ENCODE measurements around the gene VSNL1.
A peak's percentile ranks its signal among the peaks of the same experiment; 100 is the strongest.

VSNL1 gene

DNA sequence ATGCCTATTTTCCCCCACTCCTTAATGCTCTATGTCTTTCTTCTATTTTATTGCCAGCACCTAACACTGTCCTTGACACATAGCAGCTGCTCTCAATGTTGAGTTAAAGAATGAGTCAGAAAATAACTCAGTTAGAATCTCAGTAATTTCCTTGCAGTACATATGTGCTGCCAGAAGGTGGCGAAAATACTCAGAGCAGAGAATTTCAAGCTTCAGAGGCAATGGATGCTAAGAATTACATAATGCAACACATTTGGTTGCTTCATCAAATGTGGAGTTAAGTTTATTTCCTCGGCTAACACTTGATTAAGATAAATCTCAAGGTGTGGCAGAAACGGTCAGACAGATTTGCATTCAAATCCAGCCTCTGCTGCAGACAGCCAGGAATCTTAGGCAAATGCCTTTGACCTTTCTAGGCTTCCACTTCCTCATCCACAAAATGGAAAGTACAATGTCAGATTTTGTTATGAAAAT, 105.6 kb downstream of the VSNL1 start:
- Mint-ChIP-seq H3K4me1 (peaks cover 23% of the 10 kb centered on the region), H3K4me3 (no peak overlapping the region), H3K27me3 (ENCODE audit: low read depth) (no peaks in the 10 kb centered on the region), H3K27ac (peak overlapping the region in 2 of 3 experiments; percentile 2 to 8), H3K36me3 (ENCODE audit: low read depth) (peaks cover 8% of the 10 kb centered on the region), H3K9me3 (no peaks in the 10 kb centered on the region)
- TF ChIP-seq, protein P1, sequence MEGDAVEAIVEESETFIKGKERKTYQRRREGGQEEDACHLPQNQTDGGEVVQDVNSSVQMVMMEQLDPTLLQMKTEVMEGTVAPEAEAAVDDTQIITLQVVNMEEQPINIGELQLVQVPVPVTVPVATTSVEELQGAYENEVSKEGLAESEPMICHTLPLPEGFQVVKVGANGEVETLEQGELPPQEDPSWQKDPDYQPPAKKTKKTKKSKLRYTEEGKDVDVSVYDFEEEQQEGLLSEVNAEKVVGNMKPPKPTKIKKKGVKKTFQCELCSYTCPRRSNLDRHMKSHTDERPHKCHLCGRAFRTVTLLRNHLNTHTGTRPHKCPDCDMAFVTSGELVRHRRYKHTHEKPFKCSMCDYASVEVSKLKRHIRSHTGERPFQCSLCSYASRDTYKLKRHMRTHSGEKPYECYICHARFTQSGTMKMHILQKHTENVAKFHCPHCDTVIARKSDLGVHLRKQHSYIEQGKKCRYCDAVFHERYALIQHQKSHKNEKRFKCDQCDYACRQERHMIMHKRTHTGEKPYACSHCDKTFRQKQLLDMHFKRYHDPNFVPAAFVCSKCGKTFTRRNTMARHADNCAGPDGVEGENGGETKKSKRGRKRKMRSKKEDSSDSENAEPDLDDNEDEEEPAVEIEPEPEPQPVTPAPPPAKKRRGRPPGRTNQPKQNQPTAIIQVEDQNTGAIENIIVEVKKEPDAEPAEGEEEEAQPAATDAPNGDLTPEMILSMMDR (IDR thresholded peaks at IDR 0.05; ENCODE audit: unreplicated experiment in 3 of 3) = peak; percentile 70 to 77 (median 74)

GRCh38 chr2:17646838-17647701, 106.6 kb downstream of the VSNL1 start:
- TF ChIP-seq, protein P1 (IDR thresholded peaks at IDR 0.05; ENCODE audit: unreplicated experiment in 3 of 3) = no peak
- H3K27me3 Mint-ChIP-seq (ENCODE audit: low read depth) = no peaks in the 10 kb centered on the region
- no peak overlapping the region for H3K27ac Mint-ChIP-seq
- no peaks in the 10 kb centered on the region for H3K9me3 Mint-ChIP-seq
- no peak overlapping the region for H3K4me3 Mint-ChIP-seq
- H3K4me1 Mint-ChIP-seq = peaks cover 23% of the 10 kb centered on the region
- peaks cover 8% of the 10 kb centered on the region for H3K36me3 Mint-ChIP-seq (ENCODE audit: low read depth)

- Mint-ChIP-seq H3K27me3 (ENCODE audit: low read depth) (no peaks in the 10 kb centered on the region), H3K9me3 (no peaks in the 10 kb centered on the region), H3K36me3 (ENCODE audit: low read depth) (peaks cover 8% of the 10 kb centered on the region), H3K4me1 (peaks cover 23% of the 10 kb centered on the region), H3K27ac (no peak overlapping the region), H3K4me3 (no peak overlapping the region)
- TF ChIP-seq, protein P1 (IDR thresholded peaks at IDR 0.05; ENCODE audit: unreplicated experiment in 3 of 3) = no peak
Measured at GRCh38 chr2:17648581-17648980, 108.1 kb downstream of the VSNL1 start.

DNA sequence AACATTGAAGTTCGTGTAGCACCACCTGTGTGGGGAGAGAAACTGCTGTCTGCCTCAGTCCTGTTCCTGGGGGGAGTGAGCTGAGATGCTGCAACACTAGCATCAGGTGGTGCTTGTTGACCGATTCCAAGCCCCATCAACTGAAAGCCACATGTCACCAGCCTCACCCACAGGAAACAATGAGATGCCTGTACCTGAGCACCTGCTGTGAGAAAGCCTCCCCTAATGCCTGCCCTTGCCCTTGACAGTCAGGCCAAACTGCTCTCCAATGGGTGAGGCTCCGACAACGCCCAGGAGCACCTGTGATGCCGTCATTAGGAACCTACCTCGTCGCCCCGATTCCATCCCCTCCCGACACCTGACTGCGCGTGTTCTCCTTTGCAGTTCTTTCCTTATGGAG, 108.5 kb downstream of the VSNL1 start:
- no peak overlapping the region for H3K27ac Mint-ChIP-seq

GRCh38 chr2:17652681-17653394, 112.3 kb downstream of the VSNL1 start:
- Mint-ChIP-seq H3K27ac (no peak overlapping the region), H3K36me3 (ENCODE audit: low read depth) (peaks cover 8% of the 10 kb centered on the region), H3K4me3 (no peak overlapping the region), H3K27me3 (ENCODE audit: low read depth) (no peaks in the 10 kb centered on the region), H3K4me1 (no peaks in the 10 kb centered on the region), H3K9me3 (no peaks in the 10 kb centered on the region)
- TF ChIP-seq, protein P1 (IDR thresholded peaks at IDR 0.05; ENCODE audit: unreplicated experiment in 3 of 3) = no peak

More for the DNA sequence above, 108.5 kb downstream of the VSNL1 start:
- no peak overlapping the region for H3K4me3 Mint-ChIP-seq
- H3K27me3 Mint-ChIP-seq (ENCODE audit: low read depth) = no peaks in the 10 kb centered on the region
- peaks cover 23% of the 10 kb centered on the region for H3K4me1 Mint-ChIP-seq
- TF ChIP-seq, protein P1 (IDR thresholded peaks at IDR 0.05; ENCODE audit: unreplicated experiment in 3 of 3) = no peak
- peaks cover 8% of the 10 kb centered on the region for H3K36me3 Mint-ChIP-seq (ENCODE audit: low read depth)
- H3K9me3 Mint-ChIP-seq = no peaks in the 10 kb centered on the region

Measured in nephron (organoid).